Measurements from ENCODE around the gene ACTBL2. TPM values are rescaled to one million over a fixed set of nuclear protein-coding genes. Genes with fewer than 3 reads are reported as not detected.

Gene ACTBL2
- total and polyA plus RNA-seq, 2 donors (not counting 1 experiment from before 2014, with no cell fraction given): 0.03 TPM; not detected in 1

DNA sequence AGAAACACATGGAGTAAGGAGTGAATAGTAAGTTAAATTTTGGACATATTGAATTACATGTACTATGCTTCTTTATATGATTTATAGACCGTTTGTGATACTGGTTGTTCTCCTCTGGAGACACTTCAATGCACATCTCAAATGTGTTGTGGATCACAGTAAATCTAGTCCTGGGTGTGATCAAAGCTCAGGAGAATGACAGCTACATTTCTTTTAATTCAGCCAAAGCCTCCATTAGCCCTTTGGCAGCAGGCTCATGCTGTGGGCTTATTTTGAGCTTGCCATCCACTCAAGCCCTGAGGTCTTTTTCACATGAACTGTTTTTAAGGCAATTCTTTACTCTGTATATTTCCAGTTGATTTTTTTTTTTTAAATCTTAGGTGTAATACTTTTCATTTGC, 34.6 kb upstream of the ACTBL2 start:
- H3K9me3 ChIP-seq (ENCODE audit: control insufficient read depth, insufficient read depth, low read depth, low read length): no peaks in the 10 kb centered on the region
- H3K4me1 ChIP-seq (ENCODE audit: control insufficient read depth, extremely low read depth, insufficient read depth, low read length): no peaks in the 10 kb centered on the region
- DNase-seq (ENCODE audit: low read depth in 2 of 2): no peak
- no peaks in the 10 kb centered on the region for H3K79me2 ChIP-seq (ENCODE audit: control insufficient read depth, insufficient read depth, low read length)
- no peak overlapping the region for H3K4me3 ChIP-seq (replicated peaks in 1 of 4; ENCODE audit: control extremely low read depth in 1 of 4, insufficient read depth in 1 of 4, low read depth in 3 of 4, low read length in 4 of 4)
- H3K27ac ChIP-seq (ENCODE audit: insufficient read depth, low read length): no peak overlapping the region
- H3K27me3 ChIP-seq (ENCODE audit: control insufficient read depth, insufficient read depth, low read length): no peaks in the 10 kb centered on the region
- no peak for TF ChIP-seq EZH2 (IDR thresholded peaks at IDR 0.05; ENCODE audit: low read length, missing control alignments)
- TF ChIP-seq, protein P1, sequence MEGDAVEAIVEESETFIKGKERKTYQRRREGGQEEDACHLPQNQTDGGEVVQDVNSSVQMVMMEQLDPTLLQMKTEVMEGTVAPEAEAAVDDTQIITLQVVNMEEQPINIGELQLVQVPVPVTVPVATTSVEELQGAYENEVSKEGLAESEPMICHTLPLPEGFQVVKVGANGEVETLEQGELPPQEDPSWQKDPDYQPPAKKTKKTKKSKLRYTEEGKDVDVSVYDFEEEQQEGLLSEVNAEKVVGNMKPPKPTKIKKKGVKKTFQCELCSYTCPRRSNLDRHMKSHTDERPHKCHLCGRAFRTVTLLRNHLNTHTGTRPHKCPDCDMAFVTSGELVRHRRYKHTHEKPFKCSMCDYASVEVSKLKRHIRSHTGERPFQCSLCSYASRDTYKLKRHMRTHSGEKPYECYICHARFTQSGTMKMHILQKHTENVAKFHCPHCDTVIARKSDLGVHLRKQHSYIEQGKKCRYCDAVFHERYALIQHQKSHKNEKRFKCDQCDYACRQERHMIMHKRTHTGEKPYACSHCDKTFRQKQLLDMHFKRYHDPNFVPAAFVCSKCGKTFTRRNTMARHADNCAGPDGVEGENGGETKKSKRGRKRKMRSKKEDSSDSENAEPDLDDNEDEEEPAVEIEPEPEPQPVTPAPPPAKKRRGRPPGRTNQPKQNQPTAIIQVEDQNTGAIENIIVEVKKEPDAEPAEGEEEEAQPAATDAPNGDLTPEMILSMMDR (conservative IDR thresholded peaks at IDR 0.05 in 1 of 2, IDR thresholded peaks at IDR 0.05 in 1 of 2; ENCODE audit: low read depth in 1 of 2, low read length in 2 of 2): no peak
- H3K4me2 ChIP-seq (ENCODE audit: extremely low read depth, insufficient read depth, low read length): no peak overlapping the region
- no peak overlapping the region for H3K9ac ChIP-seq (ENCODE audit: insufficient read depth, low read length)
- no peaks in the 10 kb centered on the region for H3K36me3 ChIP-seq (ENCODE audit: control insufficient read depth, insufficient read depth, low read length)
- no peaks in the 10 kb centered on the region for H4K20me1 ChIP-seq (ENCODE audit: control insufficient read depth, extremely low read depth, insufficient read depth, low read length)
- H2AFZ ChIP-seq (ENCODE audit: low read length): no peak overlapping the region

DNA sequence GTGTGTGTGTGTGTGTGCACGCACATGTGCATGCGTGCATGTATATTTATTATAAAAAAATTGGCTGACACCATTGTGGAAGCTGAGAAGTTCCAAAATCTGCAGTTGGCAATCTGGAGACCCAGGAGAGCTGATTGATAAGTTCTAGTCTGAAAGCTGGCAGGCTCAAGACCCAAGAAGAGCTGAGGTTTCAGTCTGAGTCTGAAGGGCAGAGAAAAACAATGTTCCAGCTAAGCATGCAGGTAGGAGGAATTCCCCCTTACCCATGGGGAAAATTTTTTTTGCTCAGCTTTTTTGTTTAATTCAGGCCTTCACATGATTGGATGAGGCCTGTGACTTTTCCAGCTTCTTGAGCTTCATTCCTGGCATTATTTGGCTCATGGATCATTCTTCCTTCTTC, 31.2 kb upstream of the ACTBL2 start:
- H4K20me1 ChIP-seq (ENCODE audit: control insufficient read depth, extremely low read depth, insufficient read depth, low read length): no peaks in the 10 kb centered on the region
- H3K4me2 ChIP-seq (ENCODE audit: extremely low read depth, insufficient read depth, low read length): no peak overlapping the region
- TF ChIP-seq EZH2 (IDR thresholded peaks at IDR 0.05; ENCODE audit: low read length, missing control alignments): no peak
- TF ChIP-seq, protein P1 (conservative IDR thresholded peaks at IDR 0.05 in 1 of 2, IDR thresholded peaks at IDR 0.05 in 1 of 2; ENCODE audit: low read depth in 1 of 2, low read length in 2 of 2): no peak
- H3K4me1 ChIP-seq (ENCODE audit: control insufficient read depth, extremely low read depth, insufficient read depth, low read length): no peaks in the 10 kb centered on the region
- no peaks in the 10 kb centered on the region for H3K36me3 ChIP-seq (ENCODE audit: control insufficient read depth, insufficient read depth, low read length)
- no peak overlapping the region for H3K9ac ChIP-seq (ENCODE audit: insufficient read depth, low read length)
- no peak for DNase-seq (ENCODE audit: low read depth in 2 of 2)
- no peak overlapping the region for H3K4me3 ChIP-seq (replicated peaks in 1 of 4; ENCODE audit: control extremely low read depth in 1 of 4, insufficient read depth in 1 of 4, low read depth in 3 of 4, low read length in 4 of 4)
- H3K27ac ChIP-seq (ENCODE audit: insufficient read depth, low read length): no peak overlapping the region
- H2AFZ ChIP-seq (ENCODE audit: low read length): no peak overlapping the region
- H3K9me3 ChIP-seq (ENCODE audit: control insufficient read depth, insufficient read depth, low read depth, low read length): no peaks in the 10 kb centered on the region
- H3K27me3 ChIP-seq (ENCODE audit: control insufficient read depth, insufficient read depth, low read length): no peaks in the 10 kb centered on the region
- no peaks in the 10 kb centered on the region for H3K79me2 ChIP-seq (ENCODE audit: control insufficient read depth, insufficient read depth, low read length)

DNA sequence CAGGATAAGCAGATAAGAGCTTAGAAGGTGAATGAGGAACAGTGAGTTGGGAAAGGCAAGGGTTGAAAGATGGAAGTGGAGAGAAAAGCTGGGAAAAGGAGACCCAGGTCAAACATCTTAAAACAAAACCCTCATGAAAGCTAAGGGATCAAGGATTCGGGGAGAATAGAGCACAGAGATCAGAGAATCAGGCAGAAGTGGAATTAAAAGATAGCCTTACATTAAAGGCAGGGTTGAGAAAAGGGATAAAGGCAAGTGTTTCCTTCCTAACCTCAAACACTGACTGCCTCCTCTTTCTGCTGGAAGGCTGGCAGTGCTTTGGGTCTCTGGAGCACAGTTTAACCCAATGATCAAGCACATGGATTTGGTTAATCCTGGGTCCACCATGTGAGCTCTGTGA, 28.7 kb upstream of the ACTBL2 start:
- Histone ChIP-seq H4K20me1 (ENCODE audit: control insufficient read depth, extremely low read depth, insufficient read depth, low read length) (no peaks in the 10 kb centered on the region), H2AFZ (ENCODE audit: low read length) (no peak overlapping the region), H3K79me2 (ENCODE audit: control insufficient read depth, insufficient read depth, low read length) (no peaks in the 10 kb centered on the region), H3K9me3 (ENCODE audit: control insufficient read depth, insufficient read depth, low read depth, low read length) (no peaks in the 10 kb centered on the region), H3K9ac (ENCODE audit: insufficient read depth, low read length) (no peak overlapping the region), H3K4me3 (replicated peaks in 1 of 4; ENCODE audit: control extremely low read depth in 1 of 4, insufficient read depth in 1 of 4, low read depth in 3 of 4, low read length in 4 of 4) (no peak overlapping the region), H3K27ac (ENCODE audit: insufficient read depth, low read length) (no peak overlapping the region), H3K36me3 (ENCODE audit: control insufficient read depth, insufficient read depth, low read length) (no peaks in the 10 kb centered on the region), H3K4me1 (ENCODE audit: control insufficient read depth, extremely low read depth, insufficient read depth, low read length) (no peaks in the 10 kb centered on the region), H3K27me3 (ENCODE audit: control insufficient read depth, insufficient read depth, low read length) (no peaks in the 10 kb centered on the region), H3K4me2 (ENCODE audit: extremely low read depth, insufficient read depth, low read length) (no peak overlapping the region)
- no peak for DNase-seq (ENCODE audit: low read depth in 2 of 2)
- TF ChIP-seq, protein P1 (conservative IDR thresholded peaks at IDR 0.05 in 1 of 2, IDR thresholded peaks at IDR 0.05 in 1 of 2; ENCODE audit: low read depth in 1 of 2, low read length in 2 of 2): no peak
- TF ChIP-seq EZH2 (IDR thresholded peaks at IDR 0.05; ENCODE audit: low read length, missing control alignments): no peak

All from fibroblast of lung (primary cell).